Hepatocyte (in vitro differentiated cells): Measurements from ENCODE around the gene LHX1. TPM values are rescaled to one million over a fixed set of nuclear protein-coding genes. Genes with fewer than 3 reads are reported as not detected.

Experiments used
- DNase-seq: peaks from one replicate; pipeline ENCODE4 v3.0.0-alpha.2; 2016; ENCODE audit warnings: low spot score
- H2AFZ ChIP-seq: fragments of 200-600 bp; sonication (generic); 2 replicates; pipeline ENCODE4 v1.6.0; 2016; ENCODE audit warnings: antibody characterized with exemption, mild to moderate bottlenecking
- H3K27ac ChIP-seq: fragments of 200-600 bp; sonication (generic); 2 replicates; pipeline ENCODE4 v1.5.1; 2016; ENCODE audit warnings: mild to moderate bottlenecking
- H3K27me3 ChIP-seq: fragments of 200-600 bp; sonication (generic); 2 replicates; pipeline ENCODE4 v1.6.1; 2016
- H3K36me3 ChIP-seq: fragments of 200-600 bp; sonication (generic); replicated peaks from 2 replicates; pipeline ENCODE4 v1.5.1; 2016; ENCODE audit warnings: low read depth; ENCODE audit not compliant: insufficient read depth
- H3K4me1 ChIP-seq: fragments of 200-600 bp; sonication (generic); 2 replicates; pipeline ENCODE4 v1.5.1; 2016; ENCODE audit warnings: mild to moderate bottlenecking, moderate library complexity; ENCODE audit not compliant: insufficient read depth
- H3K4me2 ChIP-seq: fragments of 200-600 bp; sonication (generic); 2 replicates; pipeline ENCODE4 v1.6.0; 2016
- H3K4me3 ChIP-seq: fragments of 200-600 bp; sonication (generic); 2 replicates; pipeline ENCODE4 v1.5.1; 2016; ENCODE audit warnings: mild to moderate bottlenecking
- H3K79me2 ChIP-seq: fragments of 200-600 bp; sonication (generic); 2 replicates; pipeline ENCODE4 v1.6.0; 2017; ENCODE audit warnings: mild to moderate bottlenecking
- H3K9me2 ChIP-seq: fragments of 200-600 bp; sonication (generic); replicated peaks from 2 replicates; pipeline ENCODE4 v1.6.0; 2017; ENCODE audit warnings: mild to moderate bottlenecking; ENCODE audit not compliant: insufficient read depth
- H3K9me3 ChIP-seq: fragments of 200-600 bp; sonication (generic); 2 replicates; pipeline ENCODE4 v1.5.1; 2016; ENCODE audit warnings: low read depth, mild to moderate bottlenecking
- H4K20me1 ChIP-seq: fragments of 200-600 bp; sonication (generic); 2 replicates; pipeline ENCODE4 v1.6.0; 2016; ENCODE audit warnings: mild to moderate bottlenecking; ENCODE audit not compliant: insufficient read depth, poor library complexity, severe bottlenecking
- CTCF ChIP-seq: fragments of 200-600 bp; sonication (generic); IDR thresholded peaks from 2 replicates; pipeline ENCODE4 v1.5.1; 2016; ENCODE audit warnings: antibody characterized with exemption, mild to moderate bottlenecking; ENCODE audit not compliant: poor library complexity
- EZH2 ChIP-seq: fragments of 200-600 bp; sonication (generic); IDR thresholded peaks from 2 replicates; pipeline ENCODE4 v1.6.1; 2016; ENCODE audit warnings: antibody characterized with exemption, mild to moderate bottlenecking, borderline replicate concordance
- EZH2phosphoT487 ChIP-seq: fragments of 200-600 bp; sonication (generic); IDR thresholded peaks from one replicate; pipeline ENCODE4 v1.6.1; 2018; ENCODE audit warnings: antibody characterized with exemption, mild to moderate bottlenecking, low read depth, moderate library complexity; ENCODE audit not compliant: unreplicated experiment, severe bottlenecking
- WGBS: methylation state at CpG from one replicate; pipeline ENCODE4 v1.1.6; 2016; ENCODE audit warnings: low lambda C conversion rate; ENCODE audit errors: missing lambda C conversion rate; 5-methylcytosine and 5-hydroxymethylcytosine counted together
- polyA plus RNA-seq: library from polyadenylated mRNA; unstranded; fragments of >200 nt; fragmentation: Nextera tagmentation; extraction: Ambion mirVana; gene quantifications from 2 replicates; pipeline ENCODE4 v1.2.1, GENCODE V29; 2016
- total RNA-seq: library from RNA; depleted of rRNA; stranded (reverse); fragments of >200 nt; gene quantifications from 2 replicates; pipeline ENCODE4 v1.2.3, GENCODE V29; 2014

The LHX1 gene
- total and polyA plus RNA-seq, 2 experiments from 2014 or later: 0.35 TPM; not detected in 1

GRCh38 chr17:36944553-36944952 lies 7.3 kb downstream of the LHX1 start:
- Histone ChIP-seq H3K9me3 (no peaks in the 10 kb centered on the region), H4K20me1 (no peaks in the 10 kb centered on the region), H3K9me2 (no peaks in the 10 kb centered on the region), H3K27ac (no peak overlapping the region), H3K4me1 (no peaks in the 10 kb centered on the region), H3K4me2 (no peak overlapping the region), H3K79me2 (peaks cover under 1% of the 10 kb centered on the region), H3K36me3 (no peaks in the 10 kb centered on the region), H3K4me3 (no peak overlapping the region), H3K27me3 (peaks cover 84% of the 10 kb centered on the region), H2AFZ (no peak overlapping the region)
- WGBS: 0% methylated on average over 1 of the region's 1 CpG
- TF ChIP-seq EZH2phosphoT487: no peak
- no peak for TF ChIP-seq CTCF
- TF ChIP-seq EZH2: no peak
- no peak for DNase-seq

- H3K27me3 ChIP-seq: peaks cover 80% of the 10 kb centered on the region
- no peaks in the 10 kb centered on the region for H3K9me3 ChIP-seq
- H3K4me2 ChIP-seq: no peak overlapping the region
- no peak overlapping the region for H2AFZ ChIP-seq
- H3K9me2 ChIP-seq: no peaks in the 10 kb centered on the region
- peaks cover 4% of the 10 kb centered on the region for H3K4me1 ChIP-seq
- peaks cover 7% of the 10 kb centered on the region for H3K79me2 ChIP-seq
- no peaks in the 10 kb centered on the region for H4K20me1 ChIP-seq
- TF ChIP-seq CTCF (no peak), EZH2phosphoT487 (no peak), EZH2 (no peak)
- no peaks in the 10 kb centered on the region for H3K36me3 ChIP-seq
- no peak overlapping the region for H3K4me3 ChIP-seq
- 56% methylated on average over 1 of the region's 1 CpG for WGBS
- DNase-seq: no peak
- no peak overlapping the region for H3K27ac ChIP-seq
These were observed 7.9 kb downstream of the LHX1 start for GRCh38 chr17:36945140-36945539.

GRCh38 chr17:36945959-36946725 lies 8.9 kb downstream of the LHX1 start:
- Histone ChIP-seq H3K27ac (no peak overlapping the region), H3K4me3 (no peak overlapping the region), H2AFZ (no peak overlapping the region), H3K27me3 (peaks cover 70% of the 10 kb centered on the region), H3K79me2 (peaks cover 17% of the 10 kb centered on the region), H3K36me3 (no peaks in the 10 kb centered on the region), H3K4me1 (peaks cover 10% of the 10 kb centered on the region), H3K4me2 (no peak overlapping the region), H3K9me3 (no peaks in the 10 kb centered on the region), H4K20me1 (no peaks in the 10 kb centered on the region), H3K9me2 (no peaks in the 10 kb centered on the region)
- WGBS: 12% methylated on average over 30 of the region's 30 CpGs
- no peak for DNase-seq
- TF ChIP-seq EZH2 (peak; percentile 94), CTCF (no peak)

GRCh38 chr17:36946726-36947091 lies 9.4 kb downstream of the LHX1 start:
- no peaks in the 10 kb centered on the region for H3K9me3 ChIP-seq
- WGBS: 64% methylated on average over 2 of the region's 2 CpGs
- no peak overlapping the region for H3K4me3 ChIP-seq
- peaks cover 64% of the 10 kb centered on the region for H3K27me3 ChIP-seq
- no peak for TF ChIP-seq CTCF
- TF ChIP-seq EZH2phosphoT487: no peak
- no peak for TF ChIP-seq EZH2
- H3K4me2 ChIP-seq: no peak overlapping the region
- H3K79me2 ChIP-seq: peaks cover 22% of the 10 kb centered on the region
- H3K27ac ChIP-seq: no peak overlapping the region
- no peak overlapping the region for H2AFZ ChIP-seq
- H4K20me1 ChIP-seq: no peaks in the 10 kb centered on the region
- H3K36me3 ChIP-seq: no peaks in the 10 kb centered on the region
- H3K9me2 ChIP-seq: no peaks in the 10 kb centered on the region
- DNase-seq: no peak
- H3K4me1 ChIP-seq: peaks cover 10% of the 10 kb centered on the region
